Left ventricle myocardium superior (tissue), 1 donor: Measurements from ENCODE around the gene TPSD1. TPM values are rescaled to one million over a fixed set of nuclear protein-coding genes. Genes with fewer than 3 reads are reported as not detected.
"Not testable (repeated sequence)": the region's sequence is repeated elsewhere in the genome, so short reads cannot be mapped to it uniquely, and the experiment has no call there.

Source experiments
- ATAC-seq: fragments of 200-7000 bp; cut with Tn5 transposase; one replicate; pipeline ENCODE4 v1.9.1; 2020; ENCODE audit warnings: mild to moderate bottlenecking, moderate library complexity
- DNase-seq: peaks from one replicate; pipeline ENCODE4 v3.0.0-alpha.2; 2020
- intact Hi-C: fragments of 100-400 bp; cut with micrococcal nuclease; formaldehyde crosslinking; loops from one replicate; pipeline ENCODE4 v1.11.0; 2022
- total RNA-seq: library from RNA; stranded (reverse); fragmentation: NEBNext Ultra II Directional; extraction: Animal tissue kit (Norgen Biotek cat#: 25700); gene quantifications from one replicate; pipeline ENCODE4 v1.2.1, GENCODE V29; 2021
- donor health status: DM: no; HTN: yes; CAD: no; lungs with severe emphysema.

Gene TPSD1
- total RNA-seq, 1 donor from 2014 or later: 0.50 TPM

GRCh38 chr16:1288813-1289476, 33.1 kb downstream of the TPSD1 start:
- intact Hi-C loops: no loop called here
- ATAC-seq (peak; percentile 49), DNase-seq (peak; percentile 42)

GRCh38 chr16:1289477-1289866, 33.6 kb downstream of the TPSD1 start:
- DNase-seq (no peak), ATAC-seq (no peak)
- intact Hi-C loops: no loop called here

- DNase-seq (no peak), ATAC-seq (no peak)
- intact Hi-C loops: no loop called here
Measured at GRCh38 chr16:1290063-1290501, 34.2 kb downstream of the TPSD1 start.

- no peak for DNase-seq
- intact Hi-C loops: no loop called here
- no peak for ATAC-seq
Measured at GRCh38 chr16:1290860-1291575, 35.1 kb downstream of the TPSD1 start.

GRCh38 chr16:1291576-1291974, 35.7 kb downstream of the TPSD1 start:
- intact Hi-C loops: no loop called here
- no peak for DNase-seq
- ATAC-seq: no peak

- ATAC-seq, intact Hi-C loops, DNase-seq: not testable (repeated sequence)
Measured at GRCh38 chr16:1292208-1292607, 36.3 kb downstream of the TPSD1 start.

GRCh38 chr16:1292808-1293207, 36.9 kb downstream of the TPSD1 start:
- ATAC-seq, intact Hi-C loops, DNase-seq: not testable (repeated sequence)

GRCh38 chr16:1293921-1294656, 38.2 kb downstream of the TPSD1 start:
- DNase-seq: no peak
- intact Hi-C loops: no loop called here
- no peak for ATAC-seq

GRCh38 chr16:1295465-1295864, 39.6 kb downstream of the TPSD1 start:
- no peak for DNase-seq
- no peak for ATAC-seq
- intact Hi-C loops: no loop called here

GRCh38 chr16:1296688-1297017, 40.8 kb downstream of the TPSD1 start:
- DNase-seq, intact Hi-C loops, ATAC-seq: not testable (repeated sequence)

- DNase-seq (no peak), ATAC-seq (peak; percentile 79)
- intact Hi-C loops: no loop called here
Measured at GRCh38 chr16:1297018-1297696, 41.3 kb downstream of the TPSD1 start.

GRCh38 chr16:1298406-1298805, 42.5 kb downstream of the TPSD1 start:
- DNase-seq: no peak
- no peak for ATAC-seq
- intact Hi-C loops: no loop called here

GRCh38 chr16:1299012-1299867, 43.4 kb downstream of the TPSD1 start:
- ATAC-seq: no peak
- no peak for DNase-seq
- intact Hi-C loops: no loop called here

- intact Hi-C loops: no loop called here
- DNase-seq (no peak), ATAC-seq (no peak)
Measured at GRCh38 chr16:1299868-1300203, 44.0 kb downstream of the TPSD1 start.

GRCh38 chr16:1300664-1301476, 45.0 kb downstream of the TPSD1 start:
- peak; percentile 83 for DNase-seq
- intact Hi-C loops: no loop called here

GRCh38 chr16:1301562-1301961, 45.7 kb downstream of the TPSD1 start:
- ATAC-seq: no peak
- intact Hi-C loops: no loop called here
- no peak for DNase-seq

More at GRCh38 chr16:1300664-1301476, 45.0 kb downstream of the TPSD1 start:
- peak; percentile 74 for ATAC-seq

GRCh38 chr16:1305823-1306222, 50.0 kb downstream of the TPSD1 start:
- DNase-seq (no peak), ATAC-seq (no peak)
- intact Hi-C loops: no loop called here

- intact Hi-C loops: no loop called here
- ATAC-seq (no peak), DNase-seq (no peak)
Measured at GRCh38 chr16:1306334-1306733, 50.5 kb downstream of the TPSD1 start.
